Measurements from ENCODE around the gene ARHGAP6.

DNA sequence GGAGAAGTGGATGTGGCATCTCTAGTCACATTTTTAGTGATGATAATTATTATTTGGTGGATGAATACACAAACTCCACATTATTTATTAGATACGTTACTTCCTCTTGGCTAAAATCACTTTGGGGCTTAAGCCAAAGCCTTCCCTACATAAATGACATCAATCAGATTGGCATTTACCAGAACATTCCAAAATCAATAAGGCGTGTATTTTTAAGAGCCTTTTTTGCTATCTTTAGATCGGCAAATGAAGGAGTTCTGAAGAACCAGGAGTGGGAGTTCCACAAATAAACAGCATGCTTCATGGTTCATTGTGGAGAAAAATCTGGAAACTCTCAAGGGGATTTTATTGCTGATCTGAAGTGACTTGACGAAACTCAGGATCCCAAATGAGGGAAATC, 282.8 kb downstream of the ARHGAP6 start:
- TF ChIP-seq, protein P1, sequence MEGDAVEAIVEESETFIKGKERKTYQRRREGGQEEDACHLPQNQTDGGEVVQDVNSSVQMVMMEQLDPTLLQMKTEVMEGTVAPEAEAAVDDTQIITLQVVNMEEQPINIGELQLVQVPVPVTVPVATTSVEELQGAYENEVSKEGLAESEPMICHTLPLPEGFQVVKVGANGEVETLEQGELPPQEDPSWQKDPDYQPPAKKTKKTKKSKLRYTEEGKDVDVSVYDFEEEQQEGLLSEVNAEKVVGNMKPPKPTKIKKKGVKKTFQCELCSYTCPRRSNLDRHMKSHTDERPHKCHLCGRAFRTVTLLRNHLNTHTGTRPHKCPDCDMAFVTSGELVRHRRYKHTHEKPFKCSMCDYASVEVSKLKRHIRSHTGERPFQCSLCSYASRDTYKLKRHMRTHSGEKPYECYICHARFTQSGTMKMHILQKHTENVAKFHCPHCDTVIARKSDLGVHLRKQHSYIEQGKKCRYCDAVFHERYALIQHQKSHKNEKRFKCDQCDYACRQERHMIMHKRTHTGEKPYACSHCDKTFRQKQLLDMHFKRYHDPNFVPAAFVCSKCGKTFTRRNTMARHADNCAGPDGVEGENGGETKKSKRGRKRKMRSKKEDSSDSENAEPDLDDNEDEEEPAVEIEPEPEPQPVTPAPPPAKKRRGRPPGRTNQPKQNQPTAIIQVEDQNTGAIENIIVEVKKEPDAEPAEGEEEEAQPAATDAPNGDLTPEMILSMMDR (IDR thresholded peaks at IDR 0.05), result no peak
- no peak for TF ChIP-seq KDM5A (IDR thresholded peaks at IDR 0.05)
- TF ChIP-seq MYC (IDR thresholded peaks at IDR 0.05; ENCODE audit: borderline replicate concordance, low read length), result no peak
- TF ChIP-seq POLR2A (IDR thresholded peaks at IDR 0.05; ENCODE audit: low read length), result no peak
- TF ChIP-seq HOXA7 (CRISPR knock-in tag; IDR thresholded peaks at IDR 0.05), result no peak
- no peak for TF ChIP-seq ESRRA (IDR thresholded peaks at IDR 0.05; ENCODE audit: borderline replicate concordance, low read length)
- TF ChIP-seq EHMT2 (IDR thresholded peaks at IDR 0.05; ENCODE audit: low read depth), result no peak
- TF ChIP-seq EP300 (IDR thresholded peaks at IDR 0.05), result no peak
- no peak for TF ChIP-seq REST (IDR thresholded peaks at IDR 0.05)
- TF ChIP-seq NFE2L2 (conservative IDR thresholded peaks at IDR 0.05; ENCODE audit: low read length), result no peak
- no peak for TF ChIP-seq BHLHE40 (IDR thresholded peaks at IDR 0.05; ENCODE audit: low read depth, low read length)
- no peak for TF ChIP-seq NR3C1 (IDR thresholded peaks at IDR 0.05)
- TF ChIP-seq MAZ (IDR thresholded peaks at IDR 0.05; ENCODE audit: borderline replicate concordance, low read depth, low read length), result no peak
- no peak for TF ChIP-seq MAFK (IDR thresholded peaks at IDR 0.05; ENCODE audit: partially characterized antibody)

Measured in A549 (cell line).